ENCODE data around the gene ZNF384. TPM values are rescaled to one million over a fixed set of nuclear protein-coding genes. Genes with fewer than 3 reads are reported as not detected.
"Not testable (repeated sequence)": the region's sequence is repeated elsewhere in the genome, so short reads cannot be mapped to it uniquely, and the experiment has no call there.

ZNF384 gene
- total and polyA plus RNA-seq, 2 experiments from 2014 or later: 44.1 to 44.9 TPM

DNA sequence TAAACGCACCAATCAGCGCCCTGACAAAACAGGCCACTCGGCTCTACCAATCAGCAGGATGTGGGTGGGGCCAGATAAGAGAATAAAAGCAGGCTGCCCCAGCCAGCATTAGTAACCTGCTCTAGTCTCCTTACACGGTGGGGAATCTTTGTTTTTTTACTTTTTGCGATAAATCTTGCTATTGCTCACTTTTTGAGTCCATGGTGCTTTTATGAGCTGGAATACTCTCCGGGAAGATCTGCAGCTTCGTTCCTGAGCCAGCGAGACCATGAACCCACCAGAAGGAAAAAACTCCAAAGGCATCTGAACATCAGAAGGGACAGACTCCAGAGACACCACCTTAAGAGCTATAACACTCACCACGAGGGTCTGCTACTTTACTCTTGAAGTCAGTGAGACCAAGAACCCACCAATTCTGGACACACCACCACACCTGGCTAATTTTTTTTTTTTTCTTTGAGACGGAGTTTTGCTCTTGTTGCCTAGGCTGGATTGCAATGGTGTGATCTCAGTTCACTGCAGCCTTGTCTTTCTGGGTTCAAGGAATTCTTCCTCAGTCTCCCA is 27.8 kb upstream of the ZNF384 start:
- H3K9me3 ChIP-seq (ENCODE audit: low read depth): no peaks in the 10 kb centered on the region
- no peak overlapping the region for H3K4me3 ChIP-seq
- H3K36me3 ChIP-seq: no peaks in the 10 kb centered on the region
- TF ChIP-seq, protein P1, sequence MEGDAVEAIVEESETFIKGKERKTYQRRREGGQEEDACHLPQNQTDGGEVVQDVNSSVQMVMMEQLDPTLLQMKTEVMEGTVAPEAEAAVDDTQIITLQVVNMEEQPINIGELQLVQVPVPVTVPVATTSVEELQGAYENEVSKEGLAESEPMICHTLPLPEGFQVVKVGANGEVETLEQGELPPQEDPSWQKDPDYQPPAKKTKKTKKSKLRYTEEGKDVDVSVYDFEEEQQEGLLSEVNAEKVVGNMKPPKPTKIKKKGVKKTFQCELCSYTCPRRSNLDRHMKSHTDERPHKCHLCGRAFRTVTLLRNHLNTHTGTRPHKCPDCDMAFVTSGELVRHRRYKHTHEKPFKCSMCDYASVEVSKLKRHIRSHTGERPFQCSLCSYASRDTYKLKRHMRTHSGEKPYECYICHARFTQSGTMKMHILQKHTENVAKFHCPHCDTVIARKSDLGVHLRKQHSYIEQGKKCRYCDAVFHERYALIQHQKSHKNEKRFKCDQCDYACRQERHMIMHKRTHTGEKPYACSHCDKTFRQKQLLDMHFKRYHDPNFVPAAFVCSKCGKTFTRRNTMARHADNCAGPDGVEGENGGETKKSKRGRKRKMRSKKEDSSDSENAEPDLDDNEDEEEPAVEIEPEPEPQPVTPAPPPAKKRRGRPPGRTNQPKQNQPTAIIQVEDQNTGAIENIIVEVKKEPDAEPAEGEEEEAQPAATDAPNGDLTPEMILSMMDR (IDR thresholded peaks at IDR 0.05; ENCODE audit: low read depth, low read length): no peak
- H3K27me3 ChIP-seq: no peaks in the 10 kb centered on the region
- no peaks in the 10 kb centered on the region for H3K4me1 ChIP-seq (ENCODE audit: low read depth)
- H3K27ac ChIP-seq: no peak overlapping the region
- DNase-seq (ENCODE audit: low read depth in 1 of 2, low spot score in 1 of 2): no peak

DNA sequence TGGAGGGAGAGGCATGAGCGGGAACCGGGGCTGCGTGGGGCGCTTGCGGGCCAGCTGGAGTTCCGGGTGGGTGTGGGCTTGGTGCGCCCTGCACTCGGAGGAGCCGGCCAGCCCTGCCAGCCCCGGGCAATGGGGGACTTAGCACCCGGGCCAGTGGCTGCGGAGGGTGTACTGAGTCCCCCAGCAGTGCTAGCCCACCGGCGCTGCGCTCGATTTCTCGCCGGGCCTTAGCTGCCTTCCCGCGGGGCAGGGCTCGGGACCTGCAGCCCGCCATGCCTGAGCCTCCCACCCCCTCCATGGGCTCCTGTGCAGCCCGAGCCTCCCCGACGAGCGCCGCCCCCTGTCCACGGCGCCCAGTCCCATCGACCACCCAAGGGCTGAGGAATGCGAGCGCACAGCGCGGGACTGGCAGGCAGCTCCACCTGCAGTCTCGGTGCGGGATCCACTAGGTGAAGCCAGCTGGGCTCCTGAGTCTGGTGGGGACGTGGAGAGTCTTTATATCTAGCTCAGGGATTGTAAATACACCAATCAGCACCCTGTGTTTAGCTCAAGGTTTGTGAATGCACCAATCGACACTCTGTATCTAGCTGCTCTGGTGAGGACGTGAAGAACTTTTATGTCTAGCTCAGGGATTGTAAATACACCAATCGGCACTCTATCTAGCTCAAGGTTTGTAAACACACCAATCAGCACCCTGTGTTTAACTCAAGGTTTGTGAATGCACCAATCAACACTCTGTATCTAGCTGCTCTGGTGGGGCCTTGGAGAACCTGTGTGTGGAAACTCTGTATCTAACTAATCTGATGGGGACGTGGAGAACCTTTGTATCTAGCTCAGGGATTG is 27.1 kb upstream of the ZNF384 start:
- not testable (repeated sequence) for H3K4me3 ChIP-seq; H3K27me3 ChIP-seq; DNase-seq (ENCODE audit: low read depth in 1 of 2, low spot score in 1 of 2); H3K4me1 ChIP-seq (ENCODE audit: low read depth); H3K27ac ChIP-seq; H3K36me3 ChIP-seq; H3K9me3 ChIP-seq (ENCODE audit: low read depth)

DNA sequence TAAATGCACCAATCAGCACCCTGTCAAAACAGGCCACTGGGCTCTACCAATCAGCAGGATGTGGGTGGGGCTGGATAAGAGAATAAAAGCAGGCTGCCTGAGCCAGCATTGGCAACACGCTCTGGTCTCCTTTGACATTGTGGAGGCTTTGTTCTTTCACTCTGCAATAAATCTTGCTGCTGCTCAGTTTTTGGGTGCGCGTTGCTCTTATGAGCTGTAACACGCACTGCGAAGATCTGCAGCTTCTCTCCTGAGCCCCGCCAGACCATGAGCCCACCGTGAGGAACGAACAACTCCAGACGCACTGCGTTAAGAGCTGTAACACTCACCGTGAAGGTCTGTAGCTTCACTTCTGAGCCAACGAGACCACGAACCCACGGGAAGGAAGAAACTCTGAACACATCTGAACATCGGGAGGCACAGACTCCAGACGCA is 19.8 kb upstream of the ZNF384 start:
- Histone ChIP-seq H3K4me3 (no peak overlapping the region), H3K36me3 (no peaks in the 10 kb centered on the region), H3K9me3 (ENCODE audit: low read depth) (no peaks in the 10 kb centered on the region), H3K4me1 (ENCODE audit: low read depth) (no peaks in the 10 kb centered on the region), H3K27ac (no peak overlapping the region), H3K27me3 (no peaks in the 10 kb centered on the region)
- TF ChIP-seq, protein P1 (IDR thresholded peaks at IDR 0.05; ENCODE audit: low read depth, low read length): no peak
- DNase-seq (ENCODE audit: low read depth in 1 of 2, low spot score in 1 of 2): no peak

DNA sequence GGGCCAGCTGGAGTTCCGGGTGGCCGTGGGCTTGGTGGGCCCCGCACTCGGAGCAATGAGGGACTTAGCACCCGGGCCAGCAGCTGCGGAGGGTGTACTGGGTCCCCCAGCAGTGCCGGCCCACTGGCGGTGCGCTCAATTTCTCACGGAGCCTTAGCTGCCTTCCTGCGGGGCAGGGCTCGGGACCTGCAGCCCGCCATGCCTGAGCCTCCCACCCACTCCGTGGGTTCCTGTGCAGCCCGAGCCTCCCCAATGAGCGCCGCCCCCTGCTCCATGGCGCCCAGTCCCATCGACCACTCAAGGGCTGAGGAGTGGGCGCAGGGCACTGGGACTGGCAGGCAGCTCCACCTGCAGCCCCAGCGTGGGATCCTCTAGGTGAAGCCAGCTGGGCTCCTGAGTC is 19.2 kb upstream of the ZNF384 start:
- H3K27ac ChIP-seq; H3K9me3 ChIP-seq (ENCODE audit: low read depth); H3K4me1 ChIP-seq (ENCODE audit: low read depth); H3K36me3 ChIP-seq; H3K4me3 ChIP-seq; H3K27me3 ChIP-seq; DNase-seq (ENCODE audit: low read depth in 1 of 2, low spot score in 1 of 2): not testable (repeated sequence)

DNA sequence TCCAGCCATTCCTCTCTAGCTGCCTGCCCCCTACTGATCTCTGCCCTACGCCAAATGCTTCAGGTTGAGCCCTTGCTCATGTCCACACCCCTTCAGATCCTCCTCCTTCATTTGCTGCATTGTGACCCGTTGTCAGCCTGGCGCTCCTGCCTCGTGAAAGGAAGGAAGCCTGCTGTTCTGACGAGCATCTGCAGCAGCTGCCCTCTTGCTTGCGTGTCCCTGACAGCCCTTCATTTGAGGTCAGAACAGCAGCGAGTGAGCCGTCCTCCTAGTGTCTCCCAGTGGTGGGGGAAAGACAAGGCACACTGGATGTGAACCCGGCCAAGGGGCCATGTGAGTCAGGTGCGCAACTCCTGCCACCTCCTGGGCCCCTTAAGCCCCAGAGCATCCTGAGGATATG is 14.5 kb upstream of the ZNF384 start:
- peak in 1 of 2 donors; percentile 12 for DNase-seq (ENCODE audit: low read depth in 1 of 2, low spot score in 1 of 2)
- no peak overlapping the region for H3K4me3 ChIP-seq
- peaks cover 5% of the 10 kb centered on the region for H3K4me1 ChIP-seq (ENCODE audit: low read depth)
- H3K27ac ChIP-seq: no peak overlapping the region
- H3K9me3 ChIP-seq (ENCODE audit: low read depth): no peaks in the 10 kb centered on the region
- TF ChIP-seq, protein P1 (IDR thresholded peaks at IDR 0.05; ENCODE audit: low read depth, low read length): no peak
- no peaks in the 10 kb centered on the region for H3K36me3 ChIP-seq
- peaks cover 36% of the 10 kb centered on the region for H3K27me3 ChIP-seq

DNA sequence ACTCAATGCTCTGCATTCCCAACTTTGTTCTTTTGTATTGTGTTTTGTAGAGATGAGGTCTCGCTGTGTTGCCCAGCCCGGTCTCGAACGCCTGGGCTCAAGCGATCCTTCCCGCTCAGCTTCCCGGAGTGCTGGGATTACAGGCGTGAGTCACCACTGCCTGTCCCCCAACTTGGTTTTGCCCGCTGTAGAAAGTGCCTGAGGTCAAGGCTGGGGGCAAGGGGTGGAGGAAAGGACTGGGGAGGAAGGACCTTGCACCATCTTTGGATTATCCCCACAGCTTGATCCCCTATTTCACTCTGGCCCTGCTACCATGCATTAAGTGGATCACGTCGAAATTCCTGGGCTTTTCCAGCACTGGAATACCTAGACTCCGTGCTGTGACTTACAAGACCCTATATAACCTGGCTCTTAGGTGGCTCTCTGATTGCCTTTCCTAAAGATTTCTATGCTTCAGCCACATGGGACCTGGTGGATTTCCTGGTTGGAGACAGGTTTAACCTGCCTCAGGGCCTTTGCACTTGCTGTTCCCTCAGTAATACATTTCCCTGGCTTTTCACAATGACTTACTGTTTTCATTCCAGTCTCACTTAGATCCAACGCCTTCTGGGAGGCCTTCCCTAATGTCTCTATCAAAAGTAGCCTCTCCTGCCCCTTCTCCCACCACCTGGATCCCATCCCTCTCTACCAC is 12.0 kb upstream of the ZNF384 start:
- TF ChIP-seq, protein P1 (IDR thresholded peaks at IDR 0.05; ENCODE audit: low read depth, low read length): no peak
- no peaks in the 10 kb centered on the region for H3K9me3 ChIP-seq (ENCODE audit: low read depth)
- H3K36me3 ChIP-seq: no peaks in the 10 kb centered on the region
- H3K27me3 ChIP-seq: peaks cover 40% of the 10 kb centered on the region
- H3K4me1 ChIP-seq (ENCODE audit: low read depth): peaks cover 5% of the 10 kb centered on the region
- no peak for DNase-seq (ENCODE audit: low read depth in 1 of 2, low spot score in 1 of 2)
- H3K27ac ChIP-seq: no peak overlapping the region
- H3K4me3 ChIP-seq: peak overlapping the region; percentile 71
